Measurements from ENCODE around the gene SYNE1.
A peak's percentile ranks its signal among the peaks of the same experiment; 100 is the strongest.
"Not testable (repeated sequence)": the region's sequence is repeated elsewhere in the genome, so short reads cannot be mapped to it uniquely, and the experiment has no call there.

Gene SYNE1

GRCh38 chr6:152138344-152138743, 498.8 kb downstream of the SYNE1 start:
- not testable (repeated sequence) for DNase-seq (ENCODE audit: low spot score)

- DNase-seq (ENCODE audit: low spot score): no peak
Observed at GRCh38 chr6:152136449-152136825, 500.7 kb downstream of the SYNE1 start.

- no peak for DNase-seq (ENCODE audit: low spot score)
Observed at GRCh38 chr6:152135755-152136448, 501.3 kb downstream of the SYNE1 start.

GRCh38 chr6:152130441-152130840, 506.7 kb downstream of the SYNE1 start:
- DNase-seq (ENCODE audit: low spot score): no peak

GRCh38 chr6:152129691-152130151, 507.4 kb downstream of the SYNE1 start:
- peak; percentile 41 for DNase-seq (ENCODE audit: low spot score)

- DNase-seq (ENCODE audit: low spot score): no peak
Observed at GRCh38 chr6:152127432-152128165, 509.6 kb downstream of the SYNE1 start.

GRCh38 chr6:152124429-152125074, 512.6 kb downstream of the SYNE1 start:
- DNase-seq (ENCODE audit: low spot score): peak; percentile 54

- DNase-seq (ENCODE audit: low spot score): no peak
Observed at GRCh38 chr6:152123076-152123475, 514.1 kb downstream of the SYNE1 start.

GRCh38 chr6:152122434-152122833, 514.7 kb downstream of the SYNE1 start:
- DNase-seq (ENCODE audit: low spot score): no peak

GRCh38 chr6:152121910-152122309, 515.3 kb downstream of the SYNE1 start:
- no peak for DNase-seq (ENCODE audit: low spot score)

- no peak for DNase-seq (ENCODE audit: low spot score)
Observed at GRCh38 chr6:152119831-152120230, 517.3 kb downstream of the SYNE1 start.

- DNase-seq (ENCODE audit: low spot score): no peak
Observed at GRCh38 chr6:152118678-152119077, 518.5 kb downstream of the SYNE1 start.

- no peak for DNase-seq (ENCODE audit: low spot score)
Observed at GRCh38 chr6:152118224-152118623, 518.9 kb downstream of the SYNE1 start.

GRCh38 chr6:152117156-152118133, 519.7 kb downstream of the SYNE1 start:
- DNase-seq (ENCODE audit: low spot score): no peak

- no peak for DNase-seq (ENCODE audit: low spot score)
Observed at GRCh38 chr6:152112491-152113261, 524.5 kb downstream of the SYNE1 start.

- no peak for DNase-seq (ENCODE audit: low spot score)
Observed at GRCh38 chr6:152110886-152111820, 526.0 kb downstream of the SYNE1 start.

- no peak for DNase-seq (ENCODE audit: low spot score)
Observed at GRCh38 chr6:152107973-152108372, 529.2 kb downstream of the SYNE1 start.

GRCh38 chr6:152100183-152100618, 537.0 kb downstream of the SYNE1 start:
- DNase-seq (ENCODE audit: low spot score): peak; percentile 30

GRCh38 chr6:152099446-152100182, 537.5 kb downstream of the SYNE1 start:
- DNase-seq (ENCODE audit: low spot score): no peak
